Measurements from ENCODE around the gene GPR61.

Gene GPR61

GRCh38 chr1:109539676-109540075, at the start of gene GPR61:
Gene GPR61 (plus strand): TSS chr1:109539872. CDS start chr1:109543023, 3,151 bp downstream.
- DNase-seq (ENCODE audit: low read depth in 2 of 2): no peak

- DNase-seq (ENCODE audit: low read depth in 2 of 2): peak; percentile 20 to 21
These were observed 49.4 kb upstream of the GPR61 start for GRCh38 chr1:109490029-109490933.

GRCh38 chr1:109490934-109491302, 48.8 kb upstream of the GPR61 start:
- DNase-seq (ENCODE audit: low read depth in 2 of 2): no peak

- DNase-seq (ENCODE audit: low read depth in 2 of 2): no peak
These were observed 48.3 kb upstream of the GPR61 start for GRCh38 chr1:109491372-109491771.

- no peak for DNase-seq (ENCODE audit: low read depth in 2 of 2)
These were observed 46.9 kb upstream of the GPR61 start for GRCh38 chr1:109492779-109493178.

GRCh38 chr1:109493227-109493626, 46.4 kb upstream of the GPR61 start:
- DNase-seq (ENCODE audit: low read depth in 2 of 2): no peak

GRCh38 chr1:109493805-109494539, 45.7 kb upstream of the GPR61 start, which contains the start of gene CYB561D1:
Gene CYB561D1 (plus strand): TSS chr1:109494094. CDS start chr1:109494140, 46 bp downstream.
- peak; percentile 48 to 51 for DNase-seq (ENCODE audit: low read depth in 2 of 2)

- no peak for DNase-seq (ENCODE audit: low read depth in 2 of 2)
These were observed 43.9 kb upstream of the GPR61 start for GRCh38 chr1:109495738-109496137.

- no peak for DNase-seq (ENCODE audit: low read depth in 2 of 2)
These were observed 42.1 kb upstream of the GPR61 start for GRCh38 chr1:109497449-109498160.

- no peak for DNase-seq (ENCODE audit: low read depth in 2 of 2)
These were observed 41.4 kb upstream of the GPR61 start for GRCh38 chr1:109498161-109498801.

GRCh38 chr1:109499081-109499480, 40.6 kb upstream of the GPR61 start:
- no peak for DNase-seq (ENCODE audit: low read depth in 2 of 2)

GRCh38 chr1:109499661-109500536, 39.8 kb upstream of the GPR61 start:
- no peak for DNase-seq (ENCODE audit: low read depth in 2 of 2)

- DNase-seq (ENCODE audit: low read depth in 2 of 2): peak; percentile 47 to 48
These were observed 38.7 kb upstream of the GPR61 start for GRCh38 chr1:109500941-109501381.

GRCh38 chr1:109501644-109502363, 37.9 kb upstream of the GPR61 start:
- DNase-seq (ENCODE audit: low read depth in 2 of 2): no peak

- no peak for DNase-seq (ENCODE audit: low read depth in 2 of 2)
These were observed 37.3 kb upstream of the GPR61 start for GRCh38 chr1:109502364-109502851.

- DNase-seq (ENCODE audit: low read depth in 2 of 2): no peak
These were observed 35.7 kb upstream of the GPR61 start for GRCh38 chr1:109503935-109504334.

GRCh38 chr1:109504974-109505373, 34.7 kb upstream of the GPR61 start:
- DNase-seq (ENCODE audit: low read depth in 2 of 2): no peak

- no peak for DNase-seq (ENCODE audit: low read depth in 2 of 2)
These were observed 31.4 kb upstream of the GPR61 start for GRCh38 chr1:109508001-109508872.

GRCh38 chr1:109508873-109509175, 30.8 kb upstream of the GPR61 start:
- no peak for DNase-seq (ENCODE audit: low read depth in 2 of 2)

Data from fibroblast of skin of left biceps (primary cell).